ENCODE measurements around the gene TRAM2. TPM values are rescaled to one million over a fixed set of nuclear protein-coding genes. Genes with fewer than 3 reads are reported as not detected.

The TRAM2 gene
- total RNA-seq, 1 donor from 2014 or later: 159 TPM

- no peak for TF ChIP-seq CTCF (IDR thresholded peaks at IDR 0.05)
- no peak overlapping the region for H3K4me3 Mint-ChIP-seq (ENCODE audit: unreplicated experiment)
- peaks cover 58% of the 10 kb centered on the region for H3K4me1 Mint-ChIP-seq (ENCODE audit: low read depth)
- H3K27ac Mint-ChIP-seq (ENCODE audit: unreplicated experiment): peak overlapping the region; percentile 70
- H3K36me3 Mint-ChIP-seq (ENCODE audit: low read depth): no peaks in the 10 kb centered on the region
- no peaks in the 10 kb centered on the region for H3K9me3 Mint-ChIP-seq (ENCODE audit: low read depth)
- no peaks in the 10 kb centered on the region for H3K27me3 Mint-ChIP-seq (ENCODE audit: low read depth)
- DNase-seq (ENCODE audit: low spot score): no peak
Observed at GRCh38 chr6:52594221-52594620, 17.4 kb upstream of the TRAM2 start.

GRCh38 chr6:52591832-52592231, 15.0 kb upstream of the TRAM2 start:
- no peak for DNase-seq (ENCODE audit: low spot score)
- no peaks in the 10 kb centered on the region for H3K9me3 Mint-ChIP-seq (ENCODE audit: low read depth)
- peaks cover 59% of the 10 kb centered on the region for H3K4me1 Mint-ChIP-seq (ENCODE audit: low read depth)
- no peak overlapping the region for H3K27ac Mint-ChIP-seq (ENCODE audit: unreplicated experiment)
- no peak overlapping the region for H3K4me3 Mint-ChIP-seq (ENCODE audit: unreplicated experiment)
- H3K36me3 Mint-ChIP-seq (ENCODE audit: low read depth): no peaks in the 10 kb centered on the region
- no peaks in the 10 kb centered on the region for H3K27me3 Mint-ChIP-seq (ENCODE audit: low read depth)
- no peak for TF ChIP-seq CTCF (IDR thresholded peaks at IDR 0.05)

GRCh38 chr6:52590152-52590891, 13.5 kb upstream of the TRAM2 start:
- Mint-ChIP-seq H3K4me1 (ENCODE audit: low read depth) (peaks cover 43% of the 10 kb centered on the region), H3K27me3 (ENCODE audit: low read depth) (no peaks in the 10 kb centered on the region), H3K27ac (ENCODE audit: unreplicated experiment) (peak overlapping the region; percentile 14), H3K36me3 (ENCODE audit: low read depth) (no peaks in the 10 kb centered on the region), H3K9me3 (ENCODE audit: low read depth) (no peaks in the 10 kb centered on the region), H3K4me3 (ENCODE audit: unreplicated experiment) (no peak overlapping the region)
- peak; percentile 54 for TF ChIP-seq CTCF (IDR thresholded peaks at IDR 0.05)
- DNase-seq (ENCODE audit: low spot score): no peak

GRCh38 chr6:52588710-52589091, 11.8 kb upstream of the TRAM2 start:
- peak overlapping the region; percentile 78 for H3K27ac Mint-ChIP-seq (ENCODE audit: unreplicated experiment)
- H3K4me3 Mint-ChIP-seq (ENCODE audit: unreplicated experiment): no peak overlapping the region

GRCh38 chr6:52588087-52588709, 11.3 kb upstream of the TRAM2 start:
- no peaks in the 10 kb centered on the region for H3K36me3 Mint-ChIP-seq (ENCODE audit: low read depth)
- H3K9me3 Mint-ChIP-seq (ENCODE audit: low read depth): no peaks in the 10 kb centered on the region
- DNase-seq (ENCODE audit: low spot score): no peak
- no peak overlapping the region for H3K4me3 Mint-ChIP-seq (ENCODE audit: unreplicated experiment)
- TF ChIP-seq CTCF (IDR thresholded peaks at IDR 0.05): no peak
- peaks cover 31% of the 10 kb centered on the region for H3K4me1 Mint-ChIP-seq (ENCODE audit: low read depth)
- no peak overlapping the region for H3K27ac Mint-ChIP-seq (ENCODE audit: unreplicated experiment)
- H3K27me3 Mint-ChIP-seq (ENCODE audit: low read depth): no peaks in the 10 kb centered on the region

More at GRCh38 chr6:52588710-52589091, 11.8 kb upstream of the TRAM2 start:
- H3K9me3 Mint-ChIP-seq (ENCODE audit: low read depth): no peaks in the 10 kb centered on the region
- H3K36me3 Mint-ChIP-seq (ENCODE audit: low read depth): no peaks in the 10 kb centered on the region
- H3K27me3 Mint-ChIP-seq (ENCODE audit: low read depth): no peaks in the 10 kb centered on the region
- H3K4me1 Mint-ChIP-seq (ENCODE audit: low read depth): peaks cover 31% of the 10 kb centered on the region
- DNase-seq (ENCODE audit: low spot score): no peak
- no peak for TF ChIP-seq CTCF (IDR thresholded peaks at IDR 0.05)
